Embryonic facial prominence (tissue), 1 donor: ENCODE measurements around the gene SH2D7.
"Not testable (repeated sequence)": the region's sequence is repeated elsewhere in the genome, so short reads cannot be mapped to it uniquely, and the experiment has no call there.

Source experiments
- DNase-seq: peaks from one replicate; pipeline ENCODE4 v3.0.0-alpha.2; 2016; ENCODE audit errors: extremely low spot score

SH2D7 gene

GRCh38 chr15:78140292-78140691 is 47.9 kb downstream of the SH2D7 start:
- DNase-seq, result no peak

GRCh38 chr15:78142332-78142731 is 50.0 kb downstream of the SH2D7 start:
- DNase-seq, result no peak

GRCh38 chr15:78146425-78147154 is 54.2 kb downstream of the SH2D7 start:
- DNase-seq, result no peak

GRCh38 chr15:78147566-78147965 is 55.2 kb downstream of the SH2D7 start:
- no peak for DNase-seq

- no peak for DNase-seq
These were observed 56.2 kb downstream of the SH2D7 start for GRCh38 chr15:78148392-78149067.

- peak; percentile 96 for DNase-seq
These were observed 56.9 kb downstream of the SH2D7 start, which contains the start of gene IDH3A for GRCh38 chr15:78149068-78149804. IDH3A (plus strand) TSS chr15:78149362; CDS start chr15:78149404, 42 bp downstream.

- no peak for DNase-seq
These were observed 57.7 kb downstream of the SH2D7 start for GRCh38 chr15:78149805-78150751.

- not testable (repeated sequence) for DNase-seq
These were observed 58.7 kb downstream of the SH2D7 start for GRCh38 chr15:78151075-78151474.
